RCC 7860 (cell line): ENCODE results near the gene SS18L1.

ENCODE experiments used
- DNase-seq: peaks from one replicate; pipeline ENCODE4 v3.0.0-alpha.2; 2015; ENCODE audit warnings: low spot score
- FAIRE-seq: peaks from 2 replicates; lab custom pipeline; 2012; peaks lifted over from hg19 to GRCh38; lab: Jason Lieb, UNC

Gene SS18L1

GRCh38 chr20:62208061-62208794, 64.7 kb downstream of the SS18L1 start:
- DNase-seq (no peak), FAIRE-seq (no peak)

- no peak for FAIRE-seq
- DNase-seq, result no peak
Observed at GRCh38 chr20:62208795-62209755, 65.5 kb downstream of the SS18L1 start.

GRCh38 chr20:62209850-62210495, 66.4 kb downstream of the SS18L1 start:
- DNase-seq (no peak), FAIRE-seq (no peak)

- FAIRE-seq, result no peak
- DNase-seq, result no peak
Observed at GRCh38 chr20:62210496-62210855, 66.9 kb downstream of the SS18L1 start.

GRCh38 chr20:62211216-62211615, 67.6 kb downstream of the SS18L1 start:
- DNase-seq (no peak), FAIRE-seq (no peak)

- FAIRE-seq (no peak), DNase-seq (no peak)
Observed at GRCh38 chr20:62211769-62212288, 68.3 kb downstream of the SS18L1 start.

- FAIRE-seq, result no peak
- no peak for DNase-seq
Observed at GRCh38 chr20:62212299-62212698, 68.7 kb downstream of the SS18L1 start.

- FAIRE-seq, result no peak
Observed at GRCh38 chr20:62214067-62214466, 70.5 kb downstream of the SS18L1 start.

GRCh38 chr20:62215020-62215990, 71.7 kb downstream of the SS18L1 start:
- DNase-seq (no peak), FAIRE-seq (no peak)

More at GRCh38 chr20:62214067-62214466, 70.5 kb downstream of the SS18L1 start:
- DNase-seq, result no peak

GRCh38 chr20:62215991-62216635, 72.5 kb downstream of the SS18L1 start:
- DNase-seq (no peak), FAIRE-seq (no peak)

GRCh38 chr20:62216636-62217566, 73.3 kb downstream of the SS18L1 start:
- FAIRE-seq, result no peak
- DNase-seq, result no peak

- DNase-seq (no peak), FAIRE-seq (no peak)
Observed at GRCh38 chr20:62217913-62218773, 74.6 kb downstream of the SS18L1 start.

GRCh38 chr20:62219101-62219991, 75.8 kb downstream of the SS18L1 start:
- DNase-seq (no peak), FAIRE-seq (no peak)

GRCh38 chr20:62219992-62220665, 76.6 kb downstream of the SS18L1 start, which contains the start of gene HRH3:
Gene HRH3, minus strand, starts transcription at chr20:62220278. Its CDS starts 308 bp downstream, at chr20:62219970.
- no peak for FAIRE-seq
- DNase-seq, result no peak

GRCh38 chr20:62220666-62221568, 77.3 kb downstream of the SS18L1 start:
- DNase-seq, result no peak
- no peak for FAIRE-seq
